ENCODE results near the gene PLPPR1. TPM values are rescaled to one million over a fixed set of nuclear protein-coding genes. Genes with fewer than 3 reads are reported as not detected.

PLPPR1 gene
- total RNA-seq, 2 experiments from 2014 or later: not detected

GRCh38 chr9:101367323-101367722 is 338.8 kb downstream of the PLPPR1 start:
- Mint-ChIP-seq H3K36me3 (ENCODE audit: low read depth) (no peaks in the 10 kb centered on the region), H3K27me3 (peaks cover 4% of the 10 kb centered on the region), H3K27ac (no peak overlapping the region), H3K9me3 (no peaks in the 10 kb centered on the region), H3K4me1 (ENCODE audit: low read depth) (no peaks in the 10 kb centered on the region), H3K4me3 (no peak overlapping the region)
- TF ChIP-seq CTCF (IDR thresholded peaks at IDR 0.05): no peak
- intact Hi-C loops (cut with micrococcal nuclease): no loop called here
- ATAC-seq (no peak), DNase-seq (no peak)
- ChIA-PET POLR2A (interaction anchor here (0.6 kb wide), 1 partner anchor 37 kb away, joined by 3 read pairs; no protein-coding TSS in a partner anchor), CTCF (no interaction called here)

- TF ChIP-seq CTCF (IDR thresholded peaks at IDR 0.05): no peak
- DNase-seq (no peak), ATAC-seq (no peak)
- ChIA-PET POLR2A (no interaction called here), CTCF (interaction anchor here (1.1 to 2.6 kb wide), 2 partner anchors 11 to 19 kb away, joined by 3 to 14 read pairs; no protein-coding TSS in a partner anchor)
- Mint-ChIP-seq H3K27ac (no peak overlapping the region), H3K4me3 (no peak overlapping the region), H3K9me3 (no peaks in the 10 kb centered on the region), H3K4me1 (ENCODE audit: low read depth) (no peaks in the 10 kb centered on the region), H3K27me3 (peaks cover 7% of the 10 kb centered on the region), H3K36me3 (ENCODE audit: low read depth) (no peaks in the 10 kb centered on the region)
- intact Hi-C loops (cut with micrococcal nuclease): no loop called here
Observed at GRCh38 chr9:101369286-101369685, 340.8 kb downstream of the PLPPR1 start.

GRCh38 chr9:101369884-101370531 is 341.5 kb downstream of the PLPPR1 start:
- Mint-ChIP-seq H3K36me3 (ENCODE audit: low read depth) (no peaks in the 10 kb centered on the region), H3K27me3 (peaks cover 9% of the 10 kb centered on the region), H3K4me3 (no peak overlapping the region), H3K27ac (no peak overlapping the region), H3K9me3 (no peaks in the 10 kb centered on the region), H3K4me1 (ENCODE audit: low read depth) (no peaks in the 10 kb centered on the region)
- POLR2A ChIA-PET: no interaction called here
- intact Hi-C loops (cut with micrococcal nuclease): no loop called here
- no peak for TF ChIP-seq CTCF (IDR thresholded peaks at IDR 0.05)
- CTCF ChIA-PET: interaction anchor here (0.6 to 2.6 kb wide), 3 partner anchors 10 to 28 kb away, joined by 3 to 14 read pairs (median 3); no protein-coding TSS in a partner anchor
- ATAC-seq (no peak), DNase-seq (no peak)

GRCh38 chr9:101371813-101372212 is 343.3 kb downstream of the PLPPR1 start:
- H3K36me3 Mint-ChIP-seq (ENCODE audit: low read depth): no peaks in the 10 kb centered on the region
- no peak overlapping the region for H3K4me3 Mint-ChIP-seq
- ChIA-PET CTCF (no interaction called here), POLR2A (no interaction called here)
- H3K4me1 Mint-ChIP-seq (ENCODE audit: low read depth): no peaks in the 10 kb centered on the region
- DNase-seq (no peak), ATAC-seq (no peak)
- H3K27ac Mint-ChIP-seq: no peak overlapping the region
- no peaks in the 10 kb centered on the region for H3K9me3 Mint-ChIP-seq
- intact Hi-C loops (cut with micrococcal nuclease): no loop called here
- peaks cover 19% of the 10 kb centered on the region for H3K27me3 Mint-ChIP-seq
- TF ChIP-seq CTCF (IDR thresholded peaks at IDR 0.05): no peak

GRCh38 chr9:101372327-101373118 is 344.0 kb downstream of the PLPPR1 start:
- ATAC-seq: no peak

More at GRCh38 chr9:101372327-101373118, 344.0 kb downstream of the PLPPR1 start:
- Mint-ChIP-seq H3K4me3 (no peak overlapping the region), H3K9me3 (no peaks in the 10 kb centered on the region), H3K4me1 (ENCODE audit: low read depth) (no peaks in the 10 kb centered on the region), H3K27ac (no peak overlapping the region), H3K27me3 (peaks cover 17% of the 10 kb centered on the region), H3K36me3 (ENCODE audit: low read depth) (no peaks in the 10 kb centered on the region)
- POLR2A ChIA-PET: no interaction called here
- no peak for TF ChIP-seq CTCF (IDR thresholded peaks at IDR 0.05)
- DNase-seq: no peak
- intact Hi-C loops (cut with micrococcal nuclease): no loop called here
- CTCF ChIA-PET: interaction anchor here (1.2 to 1.5 kb wide), 2 partner anchors 10 to 16 kb away, joined by 3 to 9 read pairs; no protein-coding TSS in a partner anchor

Measured in activated CD8-positive, alpha-beta T cell treated with anti-CD3 and anti-CD28 coated beads for 36 hours (primary cell).